Liver (tissue), 3 donors: ENCODE data around the gene CDC25A.
"Not testable (repeated sequence)": the region's sequence is repeated elsewhere in the genome, so short reads cannot be mapped to it uniquely, and the experiment has no call there.

Experiments
- EGR1 ChIP-seq, 2 donors: IDR thresholded peaks; 2 replicates each; pipeline ENCODE4 v1.6.1; 2016 to 2018; ENCODE audit warnings: antibody characterized with exemption in 2 of 2, low read depth in 2 of 2
- FOXA1 ChIP-seq: IDR thresholded peaks from 2 replicates; pipeline ENCODE4 v1.6.1; 2016; ENCODE audit warnings: antibody characterized with exemption
- GABPA ChIP-seq, 2 donors: IDR thresholded peaks in 1 of 2; conservative IDR thresholded peaks in 1 of 2; 2 replicates each; pipeline ENCODE4 v1.6.1; 2016; ENCODE audit warnings: antibody characterized with exemption in 2 of 2, mild to moderate bottlenecking in 1 of 2, moderate library complexity in 1 of 2
- JUND ChIP-seq, 2 donors: IDR thresholded peaks; 2 replicates each; pipeline ENCODE4 v1.6.1; 2016; ENCODE audit warnings: antibody characterized with exemption in 2 of 2
- NR2F2 ChIP-seq: IDR thresholded peaks from 2 replicates; pipeline ENCODE4 v1.6.1; 2016; ENCODE audit warnings: antibody characterized with exemption
- RAD21 ChIP-seq, 2 donors: IDR thresholded peaks; 2 replicates each; pipeline ENCODE4 v1.6.1; 2016; ENCODE audit warnings: antibody characterized with exemption in 2 of 2, mild to moderate bottlenecking in 2 of 2
- SP1 ChIP-seq: IDR thresholded peaks from 2 replicates; pipeline ENCODE4 v1.6.1; 2018; ENCODE audit warnings: antibody characterized with exemption, mild to moderate bottlenecking
- TAF1 ChIP-seq: conservative IDR thresholded peaks from 2 replicates; pipeline ENCODE4 v1.6.1; 2016; ENCODE audit warnings: antibody characterized with exemption, mild to moderate bottlenecking
- YY1 ChIP-seq: IDR thresholded peaks from 2 replicates; pipeline ENCODE4 v1.6.1; 2016; ENCODE audit warnings: antibody characterized with exemption, mild to moderate bottlenecking
- TF ChIP-seq, protein P1 (sequence below): fragments of 150-350 bp; IDR thresholded peaks from 2 replicates; pipeline ENCODE4 v1.5.1; 2017; ENCODE audit warnings: improper control_type of control experiment, low read depth, low read length; ENCODE audit not compliant: missing input control
- TF ChIP-seq, protein P2 (sequence below): IDR thresholded peaks from 2 replicates; pipeline ENCODE4 v1.6.1; 2016; ENCODE audit warnings: antibody characterized with exemption
- TF ChIP-seq, protein P3 (sequence below): IDR thresholded peaks from 2 replicates; pipeline ENCODE4 v1.6.1; 2016; ENCODE audit warnings: antibody characterized with exemption
- TF ChIP-seq, protein P4 (sequence below): IDR thresholded peaks from 2 replicates; pipeline ENCODE4 v1.6.1; 2016; ENCODE audit warnings: antibody characterized with exemption, mild to moderate bottlenecking
- donor health status: healthy.
- donor health status: healthy.

DNA sequence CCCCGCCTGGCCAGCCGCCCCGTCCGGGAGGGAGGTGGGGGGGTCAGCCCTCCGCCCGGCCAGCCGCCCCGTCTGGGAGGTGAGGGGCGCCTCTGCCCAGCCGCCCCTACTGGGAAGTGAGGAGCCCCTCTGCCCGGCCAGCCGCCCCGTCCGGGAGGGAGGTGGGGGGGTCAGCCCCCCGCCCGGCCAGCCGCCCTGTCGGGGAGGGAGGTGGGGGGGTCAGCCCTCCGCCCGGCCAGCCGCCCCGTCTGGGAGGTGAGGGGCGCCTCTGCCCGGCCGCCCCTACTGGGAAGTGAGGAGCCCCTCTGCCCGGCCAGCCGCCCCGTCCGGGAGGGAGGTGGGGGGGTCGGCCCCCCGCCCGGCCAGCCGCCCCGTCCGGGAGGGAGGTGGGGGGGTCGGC, 23.6 kb upstream of the CDC25A start:
- TF ChIP-seq, protein P1, sequence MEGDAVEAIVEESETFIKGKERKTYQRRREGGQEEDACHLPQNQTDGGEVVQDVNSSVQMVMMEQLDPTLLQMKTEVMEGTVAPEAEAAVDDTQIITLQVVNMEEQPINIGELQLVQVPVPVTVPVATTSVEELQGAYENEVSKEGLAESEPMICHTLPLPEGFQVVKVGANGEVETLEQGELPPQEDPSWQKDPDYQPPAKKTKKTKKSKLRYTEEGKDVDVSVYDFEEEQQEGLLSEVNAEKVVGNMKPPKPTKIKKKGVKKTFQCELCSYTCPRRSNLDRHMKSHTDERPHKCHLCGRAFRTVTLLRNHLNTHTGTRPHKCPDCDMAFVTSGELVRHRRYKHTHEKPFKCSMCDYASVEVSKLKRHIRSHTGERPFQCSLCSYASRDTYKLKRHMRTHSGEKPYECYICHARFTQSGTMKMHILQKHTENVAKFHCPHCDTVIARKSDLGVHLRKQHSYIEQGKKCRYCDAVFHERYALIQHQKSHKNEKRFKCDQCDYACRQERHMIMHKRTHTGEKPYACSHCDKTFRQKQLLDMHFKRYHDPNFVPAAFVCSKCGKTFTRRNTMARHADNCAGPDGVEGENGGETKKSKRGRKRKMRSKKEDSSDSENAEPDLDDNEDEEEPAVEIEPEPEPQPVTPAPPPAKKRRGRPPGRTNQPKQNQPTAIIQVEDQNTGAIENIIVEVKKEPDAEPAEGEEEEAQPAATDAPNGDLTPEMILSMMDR: not testable (repeated sequence)
- TF ChIP-seq FOXA1; NR2F2; GABPA (IDR thresholded peaks at IDR 0.05 in 1 of 2, conservative IDR thresholded peaks at IDR 0.05 in 1 of 2); JUND (IDR thresholded peaks at IDR 0.05); YY1; RAD21 (IDR thresholded peaks at IDR 0.05); TAF1; EGR1 (IDR thresholded peaks at IDR 0.05; ENCODE audit: low read depth in 2 of 2); SP1: not testable (repeated sequence)
- TF ChIP-seq, protein P2, sequence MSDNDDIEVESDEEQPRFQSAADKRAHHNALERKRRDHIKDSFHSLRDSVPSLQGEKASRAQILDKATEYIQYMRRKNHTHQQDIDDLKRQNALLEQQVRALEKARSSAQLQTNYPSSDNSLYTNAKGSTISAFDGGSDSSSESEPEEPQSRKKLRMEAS: not testable (repeated sequence)
- TF ChIP-seq, protein P3, sequence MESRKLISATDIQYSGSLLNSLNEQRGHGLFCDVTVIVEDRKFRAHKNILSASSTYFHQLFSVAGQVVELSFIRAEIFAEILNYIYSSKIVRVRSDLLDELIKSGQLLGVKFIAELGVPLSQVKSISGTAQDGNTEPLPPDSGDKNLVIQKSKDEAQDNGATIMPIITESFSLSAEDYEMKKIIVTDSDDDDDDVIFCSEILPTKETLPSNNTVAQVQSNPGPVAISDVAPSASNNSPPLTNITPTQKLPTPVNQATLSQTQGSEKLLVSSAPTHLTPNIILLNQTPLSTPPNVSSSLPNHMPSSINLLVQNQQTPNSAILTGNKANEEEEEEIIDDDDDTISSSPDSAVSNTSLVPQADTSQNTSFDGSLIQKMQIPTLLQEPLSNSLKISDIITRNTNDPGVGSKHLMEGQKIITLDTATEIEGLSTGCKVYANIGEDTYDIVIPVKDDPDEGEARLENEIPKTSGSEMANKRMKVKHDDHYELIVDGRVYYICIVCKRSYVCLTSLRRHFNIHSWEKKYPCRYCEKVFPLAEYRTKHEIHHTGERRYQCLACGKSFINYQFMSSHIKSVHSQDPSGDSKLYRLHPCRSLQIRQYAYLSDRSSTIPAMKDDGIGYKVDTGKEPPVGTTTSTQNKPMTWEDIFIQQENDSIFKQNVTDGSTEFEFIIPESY: not testable (repeated sequence)
- TF ChIP-seq, protein P4, sequence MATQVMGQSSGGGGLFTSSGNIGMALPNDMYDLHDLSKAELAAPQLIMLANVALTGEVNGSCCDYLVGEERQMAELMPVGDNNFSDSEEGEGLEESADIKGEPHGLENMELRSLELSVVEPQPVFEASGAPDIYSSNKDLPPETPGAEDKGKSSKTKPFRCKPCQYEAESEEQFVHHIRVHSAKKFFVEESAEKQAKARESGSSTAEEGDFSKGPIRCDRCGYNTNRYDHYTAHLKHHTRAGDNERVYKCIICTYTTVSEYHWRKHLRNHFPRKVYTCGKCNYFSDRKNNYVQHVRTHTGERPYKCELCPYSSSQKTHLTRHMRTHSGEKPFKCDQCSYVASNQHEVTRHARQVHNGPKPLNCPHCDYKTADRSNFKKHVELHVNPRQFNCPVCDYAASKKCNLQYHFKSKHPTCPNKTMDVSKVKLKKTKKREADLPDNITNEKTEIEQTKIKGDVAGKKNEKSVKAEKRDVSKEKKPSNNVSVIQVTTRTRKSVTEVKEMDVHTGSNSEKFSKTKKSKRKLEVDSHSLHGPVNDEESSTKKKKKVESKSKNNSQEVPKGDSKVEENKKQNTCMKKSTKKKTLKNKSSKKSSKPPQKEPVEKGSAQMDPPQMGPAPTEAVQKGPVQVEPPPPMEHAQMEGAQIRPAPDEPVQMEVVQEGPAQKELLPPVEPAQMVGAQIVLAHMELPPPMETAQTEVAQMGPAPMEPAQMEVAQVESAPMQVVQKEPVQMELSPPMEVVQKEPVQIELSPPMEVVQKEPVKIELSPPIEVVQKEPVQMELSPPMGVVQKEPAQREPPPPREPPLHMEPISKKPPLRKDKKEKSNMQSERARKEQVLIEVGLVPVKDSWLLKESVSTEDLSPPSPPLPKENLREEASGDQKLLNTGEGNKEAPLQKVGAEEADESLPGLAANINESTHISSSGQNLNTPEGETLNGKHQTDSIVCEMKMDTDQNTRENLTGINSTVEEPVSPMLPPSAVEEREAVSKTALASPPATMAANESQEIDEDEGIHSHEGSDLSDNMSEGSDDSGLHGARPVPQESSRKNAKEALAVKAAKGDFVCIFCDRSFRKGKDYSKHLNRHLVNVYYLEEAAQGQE: not testable (repeated sequence)
